ENCODE measurements around the gene DLG2.

DNA sequence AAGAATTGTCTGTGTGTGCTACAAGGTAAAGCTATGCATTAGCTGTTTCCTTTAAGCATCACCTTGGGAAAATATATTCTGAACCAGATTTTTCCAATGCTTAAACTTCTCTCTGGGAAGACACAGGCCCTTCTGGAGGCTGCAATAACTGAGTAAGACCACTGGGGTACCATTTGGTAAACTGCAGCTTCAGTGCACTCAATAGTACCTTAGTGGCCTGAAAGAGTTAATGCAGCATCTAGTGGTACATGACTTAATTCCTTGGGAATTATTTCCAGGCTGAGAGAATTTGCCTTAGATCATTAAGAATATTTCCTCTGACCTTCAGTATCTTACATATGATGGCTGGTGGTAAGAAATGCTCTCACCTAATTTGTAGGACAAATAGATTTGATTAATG, 727.4 kb downstream of the DLG2 start:
- TF ChIP-seq, protein P1, sequence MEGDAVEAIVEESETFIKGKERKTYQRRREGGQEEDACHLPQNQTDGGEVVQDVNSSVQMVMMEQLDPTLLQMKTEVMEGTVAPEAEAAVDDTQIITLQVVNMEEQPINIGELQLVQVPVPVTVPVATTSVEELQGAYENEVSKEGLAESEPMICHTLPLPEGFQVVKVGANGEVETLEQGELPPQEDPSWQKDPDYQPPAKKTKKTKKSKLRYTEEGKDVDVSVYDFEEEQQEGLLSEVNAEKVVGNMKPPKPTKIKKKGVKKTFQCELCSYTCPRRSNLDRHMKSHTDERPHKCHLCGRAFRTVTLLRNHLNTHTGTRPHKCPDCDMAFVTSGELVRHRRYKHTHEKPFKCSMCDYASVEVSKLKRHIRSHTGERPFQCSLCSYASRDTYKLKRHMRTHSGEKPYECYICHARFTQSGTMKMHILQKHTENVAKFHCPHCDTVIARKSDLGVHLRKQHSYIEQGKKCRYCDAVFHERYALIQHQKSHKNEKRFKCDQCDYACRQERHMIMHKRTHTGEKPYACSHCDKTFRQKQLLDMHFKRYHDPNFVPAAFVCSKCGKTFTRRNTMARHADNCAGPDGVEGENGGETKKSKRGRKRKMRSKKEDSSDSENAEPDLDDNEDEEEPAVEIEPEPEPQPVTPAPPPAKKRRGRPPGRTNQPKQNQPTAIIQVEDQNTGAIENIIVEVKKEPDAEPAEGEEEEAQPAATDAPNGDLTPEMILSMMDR (IDR thresholded peaks at IDR 0.05; ENCODE audit: low read depth, low read length, missing input control): no peak
- TF ChIP-seq RAD21 (IDR thresholded peaks at IDR 0.05) (no peak), GABPA (IDR thresholded peaks at IDR 0.05 in 1 of 2, conservative IDR thresholded peaks at IDR 0.05 in 1 of 2) (no peak), SP1 (IDR thresholded peaks at IDR 0.05) (no peak), FOXA1 (IDR thresholded peaks at IDR 0.05) (no peak), TAF1 (conservative IDR thresholded peaks at IDR 0.05) (no peak), JUND (IDR thresholded peaks at IDR 0.05) (no peak), RXRA (IDR thresholded peaks at IDR 0.05) (no peak)
- TF ChIP-seq, protein P2, sequence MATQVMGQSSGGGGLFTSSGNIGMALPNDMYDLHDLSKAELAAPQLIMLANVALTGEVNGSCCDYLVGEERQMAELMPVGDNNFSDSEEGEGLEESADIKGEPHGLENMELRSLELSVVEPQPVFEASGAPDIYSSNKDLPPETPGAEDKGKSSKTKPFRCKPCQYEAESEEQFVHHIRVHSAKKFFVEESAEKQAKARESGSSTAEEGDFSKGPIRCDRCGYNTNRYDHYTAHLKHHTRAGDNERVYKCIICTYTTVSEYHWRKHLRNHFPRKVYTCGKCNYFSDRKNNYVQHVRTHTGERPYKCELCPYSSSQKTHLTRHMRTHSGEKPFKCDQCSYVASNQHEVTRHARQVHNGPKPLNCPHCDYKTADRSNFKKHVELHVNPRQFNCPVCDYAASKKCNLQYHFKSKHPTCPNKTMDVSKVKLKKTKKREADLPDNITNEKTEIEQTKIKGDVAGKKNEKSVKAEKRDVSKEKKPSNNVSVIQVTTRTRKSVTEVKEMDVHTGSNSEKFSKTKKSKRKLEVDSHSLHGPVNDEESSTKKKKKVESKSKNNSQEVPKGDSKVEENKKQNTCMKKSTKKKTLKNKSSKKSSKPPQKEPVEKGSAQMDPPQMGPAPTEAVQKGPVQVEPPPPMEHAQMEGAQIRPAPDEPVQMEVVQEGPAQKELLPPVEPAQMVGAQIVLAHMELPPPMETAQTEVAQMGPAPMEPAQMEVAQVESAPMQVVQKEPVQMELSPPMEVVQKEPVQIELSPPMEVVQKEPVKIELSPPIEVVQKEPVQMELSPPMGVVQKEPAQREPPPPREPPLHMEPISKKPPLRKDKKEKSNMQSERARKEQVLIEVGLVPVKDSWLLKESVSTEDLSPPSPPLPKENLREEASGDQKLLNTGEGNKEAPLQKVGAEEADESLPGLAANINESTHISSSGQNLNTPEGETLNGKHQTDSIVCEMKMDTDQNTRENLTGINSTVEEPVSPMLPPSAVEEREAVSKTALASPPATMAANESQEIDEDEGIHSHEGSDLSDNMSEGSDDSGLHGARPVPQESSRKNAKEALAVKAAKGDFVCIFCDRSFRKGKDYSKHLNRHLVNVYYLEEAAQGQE (IDR thresholded peaks at IDR 0.05): no peak
- TF ChIP-seq, protein P3, sequence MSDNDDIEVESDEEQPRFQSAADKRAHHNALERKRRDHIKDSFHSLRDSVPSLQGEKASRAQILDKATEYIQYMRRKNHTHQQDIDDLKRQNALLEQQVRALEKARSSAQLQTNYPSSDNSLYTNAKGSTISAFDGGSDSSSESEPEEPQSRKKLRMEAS (IDR thresholded peaks at IDR 0.05): no peak
- TF ChIP-seq, protein P4, sequence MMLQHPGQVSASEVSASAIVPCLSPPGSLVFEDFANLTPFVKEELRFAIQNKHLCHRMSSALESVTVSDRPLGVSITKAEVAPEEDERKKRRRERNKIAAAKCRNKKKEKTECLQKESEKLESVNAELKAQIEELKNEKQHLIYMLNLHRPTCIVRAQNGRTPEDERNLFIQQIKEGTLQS (IDR thresholded peaks at IDR 0.05): no peak
